ENCODE data around the gene MIEF2. TPM values are rescaled to one million over a fixed set of nuclear protein-coding genes. Genes with fewer than 3 reads are reported as not detected.
A peak's percentile ranks its signal among the peaks of the same experiment; 100 is the strongest.

Gene MIEF2
- polyA plus RNA-seq, 3 donors: 3.5 to 6.1 (median 4.9) TPM

- Histone ChIP-seq H3K9me3 (replicated peaks in 1 of 2; ENCODE audit: control insufficient read depth in 1 of 2, insufficient read depth in 1 of 2, low read length in 2 of 2) (no peaks in the 10 kb centered on the region), H3K4me3 (replicated peaks in 1 of 3; ENCODE audit: low read depth in 2 of 3, low read length in 3 of 3) (no peak overlapping the region), H2AFZ (ENCODE audit: insufficient read depth, low read depth, low read length, poor library complexity, severe bottlenecking) (no peak overlapping the region), H3K9ac (ENCODE audit: insufficient read depth, low read length, poor library complexity, severe bottlenecking) (no peak overlapping the region), H3K79me2 (ENCODE audit: insufficient read depth, low read length) (peaks cover 9% of the 10 kb centered on the region), H3K4me1 (ENCODE audit: control insufficient read depth in 1 of 2, insufficient read depth in 2 of 2, low read length in 2 of 2) (no peaks in the 10 kb centered on the region), H3K27ac (ENCODE audit: low read depth in 1 of 2, low read length in 2 of 2) (no peak overlapping the region), H4K20me1 (ENCODE audit: insufficient read depth, low read length) (peaks cover 93% of the 10 kb centered on the region), H3K27me3 (ENCODE audit: control insufficient read depth in 2 of 2, insufficient read depth in 2 of 2, low read length in 2 of 2) (no peaks in the 10 kb centered on the region), H3K4me2 (replicated peaks; ENCODE audit: extremely low read depth, low read length, poor library complexity, severe bottlenecking) (no peak overlapping the region), H3K36me3 (replicated peaks in 1 of 2; ENCODE audit: control insufficient read depth in 1 of 2, insufficient read depth in 2 of 2, low read length in 2 of 2) (peaks cover 87 to 97% of the 10 kb centered on the region in 2 donors)
- DNase-seq: no peak
- Mint-ChIP-seq H3K27me3 (ENCODE audit: low read depth in 3 of 3) (peaks cover 0 to 3% (median 1%) of the 10 kb centered on the region in 3 donors), H3K27ac (peak overlapping the region in 2 of 7 donors; percentile 73 to 83), H3K36me3 (peaks cover 91 to 99% of the 10 kb centered on the region in 2 donors), H3K9me3 (no peaks in the 10 kb centered on the region), H3K4me3 (no peak overlapping the region), H3K4me1 (peaks cover 6% of the 10 kb centered on the region)
- WGBS (ENCODE audit: insufficient coverage): 93% methylated on average over 14 of the region's 14 CpGs
- intact Hi-C loops (cut with micrococcal nuclease): no loop called here
- TF ChIP-seq CTCF (IDR thresholded peaks at IDR 0.05): no peak
Observed at GRCh38 chr17:18250708-18251107, 9.8 kb upstream of the MIEF2 start.

GRCh38 chr17:18251204-18251603 is 9.3 kb upstream of the MIEF2 start:
- Histone ChIP-seq H3K27me3 (ENCODE audit: control insufficient read depth in 2 of 2, insufficient read depth in 2 of 2, low read length in 2 of 2) (no peaks in the 10 kb centered on the region), H3K9ac (ENCODE audit: insufficient read depth, low read length, poor library complexity, severe bottlenecking) (no peak overlapping the region), H3K4me1 (ENCODE audit: control insufficient read depth in 1 of 2, insufficient read depth in 2 of 2, low read length in 2 of 2) (no peaks in the 10 kb centered on the region), H3K9me3 (replicated peaks in 1 of 2; ENCODE audit: control insufficient read depth in 1 of 2, insufficient read depth in 1 of 2, low read length in 2 of 2) (no peaks in the 10 kb centered on the region), H2AFZ (ENCODE audit: insufficient read depth, low read depth, low read length, poor library complexity, severe bottlenecking) (no peak overlapping the region), H3K4me2 (replicated peaks; ENCODE audit: extremely low read depth, low read length, poor library complexity, severe bottlenecking) (no peak overlapping the region), H4K20me1 (ENCODE audit: insufficient read depth, low read length) (peaks cover 93% of the 10 kb centered on the region), H3K4me3 (replicated peaks in 1 of 3; ENCODE audit: low read depth in 2 of 3, low read length in 3 of 3) (no peak overlapping the region), H3K36me3 (replicated peaks in 1 of 2; ENCODE audit: control insufficient read depth in 1 of 2, insufficient read depth in 2 of 2, low read length in 2 of 2) (peaks cover 87 to 97% of the 10 kb centered on the region in 2 donors), H3K27ac (ENCODE audit: low read depth in 1 of 2, low read length in 2 of 2) (no peak overlapping the region), H3K79me2 (ENCODE audit: insufficient read depth, low read length) (peaks cover 14% of the 10 kb centered on the region)
- 94% methylated on average over 15 of the region's 15 CpGs for whole genome bisulfite sequencing (ENCODE audit: insufficient coverage)
- no peak for TF ChIP-seq CTCF (IDR thresholded peaks at IDR 0.05)
- Mint-ChIP-seq H3K36me3 (peaks cover 91 to 99% of the 10 kb centered on the region in 2 donors), H3K4me3 (no peak overlapping the region), H3K27me3 (ENCODE audit: low read depth in 3 of 3) (peaks cover 0 to 3% (median 1%) of the 10 kb centered on the region in 3 donors), H3K9me3 (no peaks in the 10 kb centered on the region), H3K27ac (no peak overlapping the region), H3K4me1 (peaks cover 6% of the 10 kb centered on the region)
- intact Hi-C loops (cut with micrococcal nuclease): no loop called here
- DNase-seq: no peak
